H1 (cell line): ENCODE measurements around the gene MDC1. TPM values are rescaled to one million over a fixed set of nuclear protein-coding genes. Genes with fewer than 3 reads are reported as not detected.

Source experiments
- CTCF ChIA-PET: fragments of 300-600 bp; sonication (Branson Sonifier 250); formaldehyde crosslinking; loops from one replicate; lab custom pipeline; 2021; ENCODE audit not compliant: partially characterized antibody; lab: Charles Lee
- POLR2A ChIA-PET: fragments of 300-600 bp; sonication (Branson Sonifier 250); formaldehyde crosslinking; loops from one replicate; lab custom pipeline; 2021; ENCODE audit warnings: inconsistent platforms; ENCODE audit not compliant: partially characterized antibody; lab: Charles Lee
- DNase-seq, 2 experiments: peaks; one replicate each; pipeline versions ENCODE4 v3.0.0 to v3.0.0-alpha.2; 2010 to 2022; ENCODE audit warnings: low spot score in 2 of 2, low read depth in 1 of 2, mixed read lengths in 1 of 2
- FAIRE-seq: peaks from 2 replicates; lab custom pipeline; 2011; peaks lifted over from hg19 to GRCh38; lab: Jason Lieb, UNC
- H2AFZ ChIP-seq: 2 replicates; pipeline ENCODE4 v1.8.1; 2012; ENCODE audit warnings: low read length, inconsistent platforms
- H2AK5ac ChIP-seq: 2 replicates; pipeline ENCODE4 v1.6.1; 2013; ENCODE audit warnings: low read depth, low read length
- H2BK120ac ChIP-seq: replicated peaks from 2 replicates; pipeline ENCODE3; 2013; ENCODE audit warnings: low read depth, low read length, inconsistent platforms
- H2BK12ac ChIP-seq: 2 replicates; pipeline ENCODE4 v1.6.1; 2013; ENCODE audit warnings: low read depth, low read length
- H2BK15ac ChIP-seq: 2 replicates; pipeline ENCODE4 v1.6.1; 2013; ENCODE audit warnings: low read length
- H2BK20ac ChIP-seq: 2 replicates; pipeline ENCODE4 v1.6.1; 2013; ENCODE audit warnings: low read length
- H2BK5ac ChIP-seq: 2 replicates; pipeline ENCODE4 v1.6.1; 2013; ENCODE audit warnings: low read depth, low read length
- H3K14ac ChIP-seq: 2 replicates; pipeline ENCODE4 v1.6.1; 2013; ENCODE audit warnings: inconsistent platforms; ENCODE audit not compliant: insufficient read length
- H3K18ac ChIP-seq: 2 replicates; pipeline ENCODE4 v1.6.1; 2013; ENCODE audit warnings: low read length; ENCODE audit errors: extremely low read depth
- H3K23ac ChIP-seq: 2 replicates; pipeline ENCODE4 v1.6.1; 2013; ENCODE audit warnings: inconsistent platforms; ENCODE audit not compliant: insufficient read length
- H3K23me2 ChIP-seq: 2 replicates; pipeline ENCODE4 v1.6.1; 2013; ENCODE audit warnings: low read depth, low read length
- H3K27ac ChIP-seq: 2 replicates; pipeline ENCODE4 v1.6.1; 2011; ENCODE audit warnings: low read depth, low read length, inconsistent platforms
- H3K27me3 ChIP-seq, 4 experiments: replicated peaks in 1 of 4; 1 replicate in 1 of 4; 2 replicates in 3 of 4; pipeline versions ENCODE4 v1.6.1 to v1.8.1; 2011 to 2013; ENCODE audit warnings: low read length in 3 of 4, mild to moderate bottlenecking in 3 of 4, inconsistent platforms in 2 of 4, mixed read lengths in 2 of 4, moderate library complexity in 1 of 4; ENCODE audit not compliant: control insufficient read depth in 3 of 4, insufficient read depth in 3 of 4; ENCODE audit errors: extremely low read depth in 1 of 4
- H3K36me3 ChIP-seq, 4 experiments: 2 replicates each; pipeline versions ENCODE4 v1.6.1 to v1.8.1; 2011 to 2013; ENCODE audit warnings: mild to moderate bottlenecking in 4 of 4, low read length in 3 of 4, moderate library complexity in 2 of 4, control low read depth in 1 of 4, inconsistent platforms in 1 of 4; ENCODE audit not compliant: insufficient read depth in 4 of 4, control insufficient read depth in 2 of 4
- H3K4ac ChIP-seq: replicated peaks from 2 replicates; pipeline ENCODE3; 2013; ENCODE audit warnings: low read length, low read depth, mixed read lengths, inconsistent platforms; ENCODE audit not compliant: insufficient read length
- H3K4me1 ChIP-seq, 4 experiments: replicated peaks in 1 of 4; 1 replicate in 1 of 4; 2 replicates in 3 of 4; pipeline versions ENCODE4 v1.6.1 to v1.8.1; 2011 to 2013; ENCODE audit warnings: low read length in 3 of 4, inconsistent platforms in 2 of 4, mixed read lengths in 1 of 4; ENCODE audit not compliant: insufficient read depth in 4 of 4, control insufficient read depth in 3 of 4
- H3K4me2 ChIP-seq, 2 experiments: 2 replicates each; pipeline versions ENCODE4 v1.6.1 to v1.8.1; 2011 to 2013; ENCODE audit warnings: low read depth in 2 of 2, low read length in 2 of 2, control low read depth in 1 of 2, inconsistent platforms in 1 of 2, mild to moderate bottlenecking in 1 of 2; ENCODE audit not compliant: insufficient read depth in 1 of 2
- H3K4me3 ChIP-seq, 4 experiments: fragments of 200-600, 300-600 bp in 1 of 4; sonication (generic), shearing (Covaris generic), sonication (Bioruptor Twin) in 1 of 4; 2 replicates each; pipeline versions ENCODE4 v1.5.1 to v1.8.1; 2011 to 2016; ENCODE audit warnings: low read length in 4 of 4, low read depth in 3 of 4, control low read depth in 2 of 4, inconsistent platforms in 2 of 4, mild to moderate bottlenecking in 2 of 4, mixed read lengths in 1 of 4, moderate library complexity in 1 of 4; ENCODE audit not compliant: insufficient read depth in 2 of 4; ENCODE audit errors: extremely low read depth in 1 of 4
- H3K56ac ChIP-seq: replicated peaks from 2 replicates; pipeline ENCODE3; 2013; ENCODE audit warnings: low read depth, mild to moderate bottlenecking, mixed read lengths, low read length, inconsistent platforms; ENCODE audit not compliant: insufficient read length
- H3K79me1 ChIP-seq: 2 replicates; pipeline ENCODE4 v1.6.1; 2013; ENCODE audit warnings: low read depth, low read length, control low read depth
- H3K79me2 ChIP-seq, 2 experiments: 2 replicates each; pipeline versions ENCODE4 v1.6.1 to v1.8.1; 2012 to 2013; ENCODE audit warnings: low read length in 2 of 2, mild to moderate bottlenecking in 2 of 2, inconsistent platforms in 1 of 2; ENCODE audit not compliant: insufficient read depth in 2 of 2, control insufficient read depth in 1 of 2
- H3K9ac ChIP-seq, 4 experiments: replicated peaks in 1 of 4; 1 replicate in 1 of 4; 2 replicates in 3 of 4; pipeline versions ENCODE4 v1.6.1 to v1.8.1; 2011 to 2013; ENCODE audit warnings: low read depth in 3 of 4, low read length in 3 of 4, control low read depth in 2 of 4, mild to moderate bottlenecking in 2 of 4, moderate library complexity in 2 of 4, inconsistent platforms in 1 of 4; ENCODE audit errors: extremely low read depth in 1 of 4
- H3K9me3 ChIP-seq, 2 experiments: 2 replicates each; pipeline versions ENCODE4 v1.6.1 to v1.8.1; 2012 to 2013; ENCODE audit warnings: mild to moderate bottlenecking in 2 of 2, moderate library complexity in 2 of 2, control low read depth in 1 of 2, inconsistent platforms in 1 of 2, low read depth in 1 of 2, low read length in 1 of 2, mixed read lengths in 1 of 2; ENCODE audit not compliant: insufficient read depth in 2 of 2
- H4K20me1 ChIP-seq, 2 experiments: replicated peaks in 1 of 2; 2 replicates each; pipeline versions ENCODE3 to v1.8.1; 2011 to 2013; ENCODE audit warnings: inconsistent platforms in 2 of 2, low read length in 2 of 2, mild to moderate bottlenecking in 1 of 2; ENCODE audit not compliant: insufficient read depth in 2 of 2, control insufficient read depth in 1 of 2
- H4K5ac ChIP-seq: 2 replicates; pipeline ENCODE4 v1.6.1; 2013; ENCODE audit warnings: low read length, low read depth, mixed read lengths, inconsistent platforms; ENCODE audit not compliant: insufficient read length
- H4K8ac ChIP-seq: 2 replicates; pipeline ENCODE4 v1.8.0; 2013; ENCODE audit warnings: mild to moderate bottlenecking, moderate library complexity, low read length, inconsistent platforms; ENCODE audit not compliant: insufficient read depth; ENCODE audit errors: extremely low read depth
- H4K91ac ChIP-seq: replicated peaks from 2 replicates; pipeline ENCODE3; 2013; ENCODE audit warnings: low read length, mixed read lengths, inconsistent platforms; ENCODE audit not compliant: insufficient read length
- ATF3 ChIP-seq: IDR thresholded peaks from 2 replicates; pipeline ENCODE4 v1.6.1; 2011; ENCODE audit warnings: low read depth, mild to moderate bottlenecking, low read length; ENCODE audit not compliant: insufficient read depth
- BRCA1 ChIP-seq: IDR thresholded peaks from 2 replicates; pipeline ENCODE4 v1.6.1; 2012; ENCODE audit warnings: low read depth, low read length, improper control_type of control experiment
- EZH2 ChIP-seq: fragments of 200-600 bp; sonication (generic); IDR thresholded peaks from 2 replicates; pipeline ENCODE4 v1.7.1; 2012; ENCODE audit warnings: low read depth, mild to moderate bottlenecking, moderate library complexity, low read length, inconsistent platforms; ENCODE audit not compliant: severe bottlenecking
- GABPA ChIP-seq: IDR thresholded peaks from 2 replicates; pipeline ENCODE4 v1.6.1; 2011; ENCODE audit warnings: mild to moderate bottlenecking, low read length, moderate library complexity, borderline replicate concordance; ENCODE audit not compliant: insufficient read depth
- KDM1A ChIP-seq: fragments of 200-600, 300-600 bp; sonication (generic); IDR thresholded peaks from 2 replicates; pipeline ENCODE4 v1.7.1; 2016; ENCODE audit warnings: mild to moderate bottlenecking, low read length, borderline replicate concordance
- PHF8 ChIP-seq: fragments of 200-600 bp; sonication (generic); conservative IDR thresholded peaks from 2 replicates; pipeline ENCODE4 v1.7.1; 2012; ENCODE audit warnings: low read depth, mild to moderate bottlenecking, inconsistent platforms, low read length, moderate library complexity
- POLR2AphosphoS5 ChIP-seq: IDR thresholded peaks from 2 replicates; pipeline ENCODE4 v1.6.1; 2011; ENCODE audit warnings: low read depth, low read length
- POU5F1 ChIP-seq: IDR thresholded peaks from 2 replicates; pipeline ENCODE4 v1.6.1; 2011; ENCODE audit warnings: low read depth, mild to moderate bottlenecking, low read length, moderate library complexity
- RXRA ChIP-seq: IDR thresholded peaks from 2 replicates; pipeline ENCODE4 v1.6.1; 2011; ENCODE audit warnings: low read depth, mild to moderate bottlenecking, low read length, moderate library complexity; ENCODE audit not compliant: insufficient read depth
- TEAD4 ChIP-seq: IDR thresholded peaks from 2 replicates; pipeline ENCODE4 v1.6.1; 2012; ENCODE audit warnings: low read depth, low read length, inconsistent platforms, mixed read lengths
- WGBS, 2 experiments: shearing (Covaris generic) in 1 of 2; methylation state at CpG; one replicate each; pipeline versions ENCODE4 v1.1.6 to v1.1.7; 2013 to 2015; ENCODE audit warnings: low lambda C conversion rate in 2 of 2, mixed read lengths in 2 of 2, inconsistent platforms in 1 of 2, low coverage in 1 of 2, missing lambda C conversion rate in 1 of 2; ENCODE audit not compliant: insufficient replicate concordance in 2 of 2, insufficient coverage in 1 of 2, insufficient read length in 1 of 2; ENCODE audit errors: extremely low coverage in 1 of 2, missing lambda C conversion rate in 1 of 2; 5-methylcytosine and 5-hydroxymethylcytosine counted together
- polyA plus RNA-seq, 7 experiments: library from polyadenylated mRNA; depleted of rRNA in 3 of 7; stranded (reverse) in 5 of 7; unstranded in 2 of 7; fragments of >200 nt in 5 of 7; fragments of 200-250 nt in 2 of 7; gene quantifications; 1 replicate in 5 of 7; 2 replicates in 1 of 7; 4 replicates in 1 of 7; pipeline versions ENCODE4 v1.2.1 to v1.2.3, GENCODE V29; 2011 to 2013; ENCODE audit warnings: missing spikeins in 2 of 7, mixed read lengths in 2 of 7
- total RNA-seq: library from RNA; stranded (reverse); fragmentation: NEBNext Ultra II Directional; extraction: Animal tissue kit (Norgen Biotek cat#: 25700); gene quantifications from 2 replicates; pipeline ENCODE4 v1.2.1, GENCODE V29; 2021

MDC1 gene
- total and polyA plus RNA-seq, 2 of the 8 experiments (the other 6 are each of a cell fraction or from before 2014, with no cell fraction given) = 29.9 to 81.1 TPM

DNA sequence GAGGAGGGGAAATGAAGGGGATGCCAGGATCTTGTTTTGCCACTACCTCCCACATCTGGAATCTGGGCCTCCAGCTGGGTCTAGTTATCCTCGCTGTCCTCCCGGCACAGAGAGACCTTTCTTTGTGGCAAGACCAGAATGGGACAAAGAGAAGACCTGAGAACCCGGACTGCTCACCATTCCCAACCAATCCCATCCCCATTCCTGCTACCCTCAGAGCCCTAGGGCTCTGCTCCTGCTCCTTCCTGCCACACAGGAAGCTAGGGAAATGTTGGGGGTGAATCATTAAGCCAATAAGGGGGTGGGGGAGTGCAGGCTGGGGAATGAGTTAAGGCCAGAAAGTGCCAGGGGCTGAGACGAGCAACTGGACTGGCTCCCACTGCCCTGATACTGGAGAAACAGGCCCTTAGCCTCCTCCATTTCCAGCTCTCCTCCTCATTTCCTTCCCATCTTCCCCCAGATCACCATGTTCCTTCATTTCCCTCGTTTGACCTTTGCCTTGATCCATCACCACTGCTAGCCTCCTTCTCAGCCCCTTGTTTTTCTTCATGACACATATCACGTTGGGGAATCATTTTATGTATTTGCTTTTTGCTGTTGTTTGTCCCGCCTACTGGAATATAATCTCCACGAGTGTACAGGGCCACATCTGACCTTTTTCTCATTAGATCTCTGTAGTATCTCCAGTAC is 31.9 kb upstream of the MDC1 start:
- H4K20me1 ChIP-seq = no peaks in the 10 kb centered on the region
- H2BK12ac ChIP-seq = 0 out of 2 replicates have a peak overlapping the region, but pooled peaks have one; percentile 50
- H3K79me2 ChIP-seq = no peaks in the 10 kb centered on the region
- H4K5ac ChIP-seq = no peak overlapping the region
- no peaks in the 10 kb centered on the region; a peak in 1 of 7 replicates for H3K27me3 ChIP-seq
- H3K23ac ChIP-seq = no peak overlapping the region
- H3K36me3 ChIP-seq = no peaks in the 10 kb centered on the region
- H3K4me1 ChIP-seq = peaks cover 0 to 7% (median 2%) of the 10 kb centered on the region in 4 experiments; a peak in 3 of 7 replicates
- H3K56ac ChIP-seq = no peak overlapping the region
- POLR2A ChIA-PET = interaction anchor here (0.6 to 0.8 kb wide), 4 partner anchors 24 to 92 kb away, joined by 3 to 4 read pairs (median 3); no protein-coding TSS in a partner anchor
- no peak overlapping the region for H3K4me3 ChIP-seq
- no peaks in the 10 kb centered on the region for H3K79me1 ChIP-seq
- H3K18ac ChIP-seq = no peak overlapping the region
- H3K9ac ChIP-seq = no peak overlapping the region
- H3K27ac ChIP-seq = no peak overlapping the region
- peaks cover 4% of the 10 kb centered on the region; the same call in 1 of the 2 replicates for H3K23me2 ChIP-seq
- H4K8ac ChIP-seq = no peak overlapping the region
- H3K4ac ChIP-seq = no peak overlapping the region
- H2BK20ac ChIP-seq = no peak overlapping the region
- WGBS, 2 experiments = 86% methylated on average over 8 of the region's 8 CpGs; no CpG with 5 or more reads in 1 of the 2 experiments
- no peak for FAIRE-seq
- no peaks in the 10 kb centered on the region for H3K9me3 ChIP-seq
- H2BK5ac ChIP-seq = 0 out of 2 replicates have a peak overlapping the region, but pooled peaks have one; percentile 35
- H2AK5ac ChIP-seq = 0 out of 2 replicates have a peak overlapping the region, but pooled peaks have one; percentile 41
- no peak overlapping the region for H4K91ac ChIP-seq
- H2AFZ ChIP-seq = 0 out of 2 replicates have a peak overlapping the region, but pooled peaks have one; percentile 3
- H2BK15ac ChIP-seq = peak overlapping the region; percentile 10; the same call in 1 of the 2 replicates
- DNase-seq = no peak
- no peak overlapping the region for H3K4me2 ChIP-seq
- H3K14ac ChIP-seq = no peak overlapping the region
- CTCF ChIA-PET = interaction anchor here (0.6 to 2.3 kb wide), 6 partner anchors 18 to 330 kb away, joined by 3 to 7 read pairs (median 4); partner anchors contain the start of gene DHX16
- no peak overlapping the region for H2BK120ac ChIP-seq
- TF ChIP-seq POU5F1 = no peak
- no peak for TF ChIP-seq GABPA
- no peak for TF ChIP-seq PHF8
- TF ChIP-seq KDM1A = no peak
- no peak for TF ChIP-seq RXRA
- no peak for TF ChIP-seq ATF3
- TF ChIP-seq TEAD4 = no peak
- TF ChIP-seq BRCA1 = no peak
- TF ChIP-seq POLR2AphosphoS5 = no peak
- no peak for TF ChIP-seq EZH2
